Body of pancreas (tissue), 4 donors: ENCODE data around the gene RASGEF1C. TPM values are rescaled to one million over a fixed set of nuclear protein-coding genes. Genes with fewer than 3 reads are reported as not detected.
"Not testable (repeated sequence)": the region's sequence is repeated elsewhere in the genome, so short reads cannot be mapped to it uniquely, and the experiment has no call there.

Experiments
- ATAC-seq: fragments of 150-250 bp; one replicate; pipeline ENCODE4 v1.9.1; 2016
- DNase-seq, 4 donors: peaks; one replicate each; pipeline ENCODE4 v3.0.0-alpha.2; 2019
- H3K27ac ChIP-seq, 4 donors: fragments of 200-600 bp; sonication (generic); 1 replicate in 3 of 4; 2 replicates in 1 of 4; pipeline versions ENCODE4 v1.5.1 to v1.6.1; 2016 to 2019; ENCODE audit warnings: mild to moderate bottlenecking in 1 of 4, mixed read lengths in 1 of 4, moderate library complexity in 1 of 4
- H3K27me3 ChIP-seq, 2 donors: fragments of 200-600 bp; sonication (generic); one replicate each; pipeline ENCODE4 v1.6.0; 2016; ENCODE audit warnings: mild to moderate bottlenecking in 1 of 2
- H3K36me3 ChIP-seq, 2 donors: fragments of 200-600 bp; sonication (generic); replicated peaks in 1 of 2; 2 replicates each; pipeline ENCODE4 v1.5.1; 2016; ENCODE audit warnings: low read depth in 2 of 2; ENCODE audit not compliant: insufficient read depth in 1 of 2
- H3K4me1 ChIP-seq: fragments of 200-600 bp; sonication (generic); one replicate; pipeline ENCODE4 v1.6.0; 2016
- H3K4me3 ChIP-seq, 2 donors: fragments of 200-600 bp; sonication (generic); 1 replicate in 1 of 2; 2 replicates in 1 of 2; pipeline ENCODE4 v1.5.1; 2016 to 2019
- H3K9me3 ChIP-seq, 3 donors: fragments of 200-600 bp; sonication (generic); 1 replicate in 2 of 3; 2 replicates in 1 of 3; pipeline ENCODE4 v1.5.1; 2016
- POLR2A ChIP-seq, 3 donors: fragments of 450-650 bp; IDR thresholded peaks; one replicate each; pipeline ENCODE4 v1.6.1; 2016; ENCODE audit warnings: antibody characterized with exemption in 3 of 3, mild to moderate bottlenecking in 2 of 3
- WGBS, 2 donors: methylation state at CpG; one replicate each; pipeline ENCODE4 v1.1.5; 2017; 5-methylcytosine and 5-hydroxymethylcytosine counted together
- intact Hi-C: fragments of 100-400 bp; cut with DNase I; formaldehyde crosslinking; loops from one replicate; pipeline ENCODE4 v1.15.1; 2023
- total RNA-seq, 2 donors: library from RNA; depleted of rRNA; stranded (reverse); fragments of >200 nt; gene quantifications; one replicate each; pipeline ENCODE4 v1.1.0, GENCODE V29; 2016
- TF ChIP-seq, protein P1 (sequence below), 7 experiments: fragments of 450-650 bp in 4 of 7; fragments of 200-600 bp in 3 of 7; sonication (generic) in 3 of 7; IDR thresholded peaks; one replicate each; pipeline ENCODE4 v1.5.1; 2016 to 2019; ENCODE audit warnings: antibody characterized with exemption in 7 of 7

The RASGEF1C gene
- total RNA-seq, 2 donors from 2014 or later = not detected

- TF ChIP-seq, protein P1, sequence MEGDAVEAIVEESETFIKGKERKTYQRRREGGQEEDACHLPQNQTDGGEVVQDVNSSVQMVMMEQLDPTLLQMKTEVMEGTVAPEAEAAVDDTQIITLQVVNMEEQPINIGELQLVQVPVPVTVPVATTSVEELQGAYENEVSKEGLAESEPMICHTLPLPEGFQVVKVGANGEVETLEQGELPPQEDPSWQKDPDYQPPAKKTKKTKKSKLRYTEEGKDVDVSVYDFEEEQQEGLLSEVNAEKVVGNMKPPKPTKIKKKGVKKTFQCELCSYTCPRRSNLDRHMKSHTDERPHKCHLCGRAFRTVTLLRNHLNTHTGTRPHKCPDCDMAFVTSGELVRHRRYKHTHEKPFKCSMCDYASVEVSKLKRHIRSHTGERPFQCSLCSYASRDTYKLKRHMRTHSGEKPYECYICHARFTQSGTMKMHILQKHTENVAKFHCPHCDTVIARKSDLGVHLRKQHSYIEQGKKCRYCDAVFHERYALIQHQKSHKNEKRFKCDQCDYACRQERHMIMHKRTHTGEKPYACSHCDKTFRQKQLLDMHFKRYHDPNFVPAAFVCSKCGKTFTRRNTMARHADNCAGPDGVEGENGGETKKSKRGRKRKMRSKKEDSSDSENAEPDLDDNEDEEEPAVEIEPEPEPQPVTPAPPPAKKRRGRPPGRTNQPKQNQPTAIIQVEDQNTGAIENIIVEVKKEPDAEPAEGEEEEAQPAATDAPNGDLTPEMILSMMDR (IDR thresholded peaks at IDR 0.05) = no peak
- TF ChIP-seq POLR2A (IDR thresholded peaks at IDR 0.05) = no peak
- peaks cover 0 to 4% (median 0%) of the 10 kb centered on the region in 3 donors for H3K9me3 ChIP-seq
- no peak for DNase-seq
- 0 to 10% methylated on average over 4 of the region's 4 CpGs for WGBS, 2 donors
- no peaks in the 10 kb centered on the region for H3K36me3 ChIP-seq
- no peaks in the 10 kb centered on the region for H3K27me3 ChIP-seq
- no peak overlapping the region for H3K27ac ChIP-seq
- H3K4me1 ChIP-seq = peaks cover 8% of the 10 kb centered on the region
- no peak for ATAC-seq
- no peak overlapping the region for H3K4me3 ChIP-seq
- intact Hi-C loops = no loop called here
Observed at GRCh38 chr5:180213256-180213600, 4.2 kb upstream of the RASGEF1C start.

DNA sequence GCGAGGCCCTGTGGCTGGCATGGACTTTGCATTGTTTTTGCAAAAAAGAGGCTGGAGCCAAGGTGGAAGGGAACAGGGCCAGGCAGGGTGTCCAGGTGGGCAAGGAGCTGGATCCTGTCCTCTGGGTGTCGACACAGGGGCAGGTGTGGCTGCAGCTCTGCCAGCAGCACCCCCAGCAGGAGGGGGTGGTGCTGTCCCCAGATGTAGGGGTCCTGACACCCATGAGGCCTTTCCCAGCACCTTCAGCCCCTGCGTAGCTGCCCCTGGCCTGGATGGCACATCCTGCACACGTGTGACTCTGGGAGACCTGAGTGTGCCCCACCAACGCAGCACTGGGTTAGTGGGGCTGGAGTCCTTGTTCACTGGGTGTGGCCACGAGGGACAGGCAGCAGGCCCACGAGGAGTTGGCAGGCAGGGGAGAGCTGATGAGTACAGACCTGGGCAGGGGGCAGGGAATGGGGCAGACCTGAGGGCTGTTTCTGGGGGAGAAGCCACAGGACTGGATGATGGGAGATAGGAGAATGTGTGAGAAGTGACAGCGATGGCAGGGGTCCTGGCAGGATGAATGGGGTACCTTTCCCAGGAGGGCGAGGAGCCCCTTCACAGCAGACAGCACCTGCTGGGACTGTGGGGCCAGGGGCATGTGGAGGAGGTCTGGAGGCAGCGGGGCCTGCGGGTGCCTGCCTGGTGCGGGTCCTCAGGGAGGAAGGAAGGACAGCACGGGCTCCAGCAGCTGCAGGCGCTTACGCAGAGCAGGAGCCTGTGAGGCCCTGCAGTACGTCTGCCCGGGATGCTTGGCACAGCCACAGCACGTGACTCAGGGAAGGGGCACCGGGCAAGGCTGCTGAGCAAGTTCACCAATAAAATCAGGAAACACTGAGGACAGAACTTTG, 3.6 kb upstream of the RASGEF1C start:
- no peak overlapping the region for H3K4me3 ChIP-seq
- H3K4me1 ChIP-seq = peaks cover 14% of the 10 kb centered on the region
- peaks cover 0 to 4% of the 10 kb centered on the region in 2 donors for H3K27me3 ChIP-seq
- H3K9me3 ChIP-seq = no peaks in the 10 kb centered on the region
- H3K27ac ChIP-seq = no peak overlapping the region
- intact Hi-C loops = no loop called here
- TF ChIP-seq, protein P1 (IDR thresholded peaks at IDR 0.05) = no peak
- no peak for TF ChIP-seq POLR2A (IDR thresholded peaks at IDR 0.05)
- WGBS, 2 donors = 34 to 39% methylated on average over 11 to 18 of the region's 19 CpGs
- ATAC-seq = no peak
- H3K36me3 ChIP-seq = no peaks in the 10 kb centered on the region
- peak in 2 of 4 donors; percentile 30 to 41 for DNase-seq

DNA sequence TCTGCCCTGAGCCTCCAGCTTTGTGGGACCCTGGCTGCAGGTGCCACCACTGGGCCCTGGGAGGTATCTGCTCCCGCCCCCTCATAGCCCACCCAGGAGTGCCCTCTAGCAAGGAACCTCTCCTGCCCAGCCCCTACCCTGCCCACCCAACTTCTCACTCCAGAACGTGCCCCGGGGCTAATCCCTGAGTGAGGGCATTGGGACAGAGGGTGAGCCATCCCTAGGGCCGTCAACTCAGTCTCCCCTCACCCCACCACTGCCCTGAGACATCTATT, 2.7 kb upstream of the RASGEF1C start:
- Histone ChIP-seq H3K36me3 (no peaks in the 10 kb centered on the region), H3K4me1 (peaks cover 14% of the 10 kb centered on the region), H3K27ac (no peak overlapping the region), H3K9me3 (no peaks in the 10 kb centered on the region), H3K27me3 (peaks cover 0 to 6% of the 10 kb centered on the region in 2 donors), H3K4me3 (no peak overlapping the region)
- 75 to 78% methylated on average over 4 of the region's 4 CpGs for WGBS, 2 donors
- intact Hi-C loops = no loop called here
- DNase-seq (no peak), ATAC-seq (no peak)
- TF ChIP-seq, protein P1 (IDR thresholded peaks at IDR 0.05) = no peak
- no peak for TF ChIP-seq POLR2A (IDR thresholded peaks at IDR 0.05)

DNA sequence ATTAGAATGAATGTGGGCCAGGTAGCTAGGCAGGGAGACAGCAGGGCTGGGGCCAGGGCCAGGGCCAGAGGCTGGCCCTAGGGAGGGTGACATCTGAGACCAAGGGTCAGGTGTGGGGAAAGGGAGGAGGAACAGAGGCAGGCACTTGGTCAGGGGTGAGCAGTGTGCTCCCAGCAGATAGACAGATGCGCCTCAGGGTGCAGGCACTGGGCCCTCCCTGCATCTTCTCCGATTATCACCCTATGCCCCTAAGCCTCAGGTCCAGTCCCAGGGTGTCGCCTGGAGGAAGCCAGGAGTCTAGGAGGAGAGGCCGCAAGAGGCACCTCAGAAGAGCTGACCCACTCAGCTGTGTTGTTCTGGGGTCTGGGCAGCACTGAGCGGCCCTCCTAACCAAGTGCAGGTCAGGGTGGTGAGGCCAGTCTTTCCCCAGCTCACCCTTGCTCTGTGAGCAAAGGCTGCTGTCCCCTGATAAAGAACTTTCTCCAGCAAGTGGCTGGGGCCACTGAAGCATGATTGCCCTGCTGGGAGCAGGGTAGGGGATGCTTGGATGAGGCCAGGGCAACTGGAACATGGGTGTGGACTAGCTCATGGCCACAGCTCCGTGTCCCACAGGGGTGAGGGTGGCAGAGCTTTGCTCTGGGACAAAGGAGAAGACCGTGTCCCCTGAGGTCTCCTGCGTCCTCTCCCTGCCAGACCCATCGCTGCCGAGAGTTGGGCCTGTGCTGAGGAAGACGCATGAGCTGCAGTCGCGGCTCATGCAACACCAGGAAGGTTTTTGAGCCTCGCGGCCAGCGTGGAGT, 2.1 kb upstream of the RASGEF1C start:
- H3K36me3 ChIP-seq = no peaks in the 10 kb centered on the region
- H3K4me3 ChIP-seq = no peak overlapping the region
- DNase-seq (no peak), ATAC-seq (no peak)
- peaks cover 14% of the 10 kb centered on the region for H3K4me1 ChIP-seq
- TF ChIP-seq POLR2A (IDR thresholded peaks at IDR 0.05) = no peak
- TF ChIP-seq, protein P1 (IDR thresholded peaks at IDR 0.05) = no peak
- H3K27ac ChIP-seq = no peak overlapping the region
- H3K27me3 ChIP-seq = peaks cover 0 to 6% of the 10 kb centered on the region in 2 donors
- no peaks in the 10 kb centered on the region for H3K9me3 ChIP-seq
- WGBS, 2 donors = 77 to 88% methylated on average over 7 to 16 of the region's 16 CpGs
- intact Hi-C loops = no loop called here

GRCh38 chr5:180210077-180210476, 1.1 kb upstream of the RASGEF1C start:
- 82 to 99% methylated on average over 11 to 12 of the region's 12 CpGs for WGBS, 2 donors
- peaks cover 14% of the 10 kb centered on the region for H3K4me1 ChIP-seq
- H3K36me3 ChIP-seq, ATAC-seq, H3K9me3 ChIP-seq, DNase-seq, intact Hi-C loops, H3K4me3 ChIP-seq, H3K27me3 ChIP-seq, H3K27ac ChIP-seq: not testable (repeated sequence)
